ENCODE measurements around the gene TNF.

GRCh38 chr6:31614684-31615578 lies 39.6 kb downstream of the TNF start, which contains the start of gene AIF1:
- no peak for TF ChIP-seq POLR2A (IDR thresholded peaks at IDR 0.05; ENCODE audit: low read depth, low read length)
- no peak for TF ChIP-seq POLR2AphosphoS5 (IDR thresholded peaks at IDR 0.05; ENCODE audit: low read depth, low read length)
